Fibroblast of skin of left biceps (primary cell): Measurements from ENCODE around the gene KCNN3.
A peak's percentile ranks its signal among the peaks of the same experiment; 100 is the strongest.

Experiments
- DNase-seq, 2 experiments: peaks; one replicate each; pipeline ENCODE4 v3.0.0-alpha.2; 2013; ENCODE audit warnings: low read depth in 2 of 2

KCNN3 gene

GRCh38 chr1:154749078-154749760 is 120.9 kb downstream of the KCNN3 start:
- no peak for DNase-seq

GRCh38 chr1:154748405-154748775 is 121.7 kb downstream of the KCNN3 start:
- DNase-seq = no peak

GRCh38 chr1:154747740-154748404 is 122.2 kb downstream of the KCNN3 start:
- DNase-seq = no peak

GRCh38 chr1:154747380-154747739 is 122.7 kb downstream of the KCNN3 start:
- DNase-seq = no peak

GRCh38 chr1:154746622-154747299 is 123.3 kb downstream of the KCNN3 start:
- no peak for DNase-seq

GRCh38 chr1:154745750-154746425 is 124.2 kb downstream of the KCNN3 start:
- no peak for DNase-seq

- DNase-seq = no peak
These were observed 124.8 kb downstream of the KCNN3 start for GRCh38 chr1:154745286-154745731.

GRCh38 chr1:154744352-154745035 is 125.6 kb downstream of the KCNN3 start:
- no peak for DNase-seq

GRCh38 chr1:154743526-154744036 is 126.5 kb downstream of the KCNN3 start:
- no peak for DNase-seq

GRCh38 chr1:154742606-154743005 is 127.5 kb downstream of the KCNN3 start:
- DNase-seq = no peak

- DNase-seq = no peak
These were observed 128.2 kb downstream of the KCNN3 start for GRCh38 chr1:154741741-154742495.

- no peak for DNase-seq
These were observed 128.8 kb downstream of the KCNN3 start for GRCh38 chr1:154741327-154741726.

- no peak for DNase-seq
These were observed 130.4 kb downstream of the KCNN3 start for GRCh38 chr1:154739654-154740053.

- no peak for DNase-seq
These were observed 133.2 kb downstream of the KCNN3 start for GRCh38 chr1:154736841-154737240.

- DNase-seq = no peak
These were observed 134.3 kb downstream of the KCNN3 start for GRCh38 chr1:154735804-154736168.

- DNase-seq = no peak
These were observed 134.8 kb downstream of the KCNN3 start for GRCh38 chr1:154735061-154735803.

GRCh38 chr1:154733621-154734020 is 136.5 kb downstream of the KCNN3 start:
- no peak for DNase-seq

- peak in 1 of 2 experiments; percentile 22 for DNase-seq
These were observed 139.0 kb downstream of the KCNN3 start for GRCh38 chr1:154730986-154731489.

- no peak for DNase-seq
These were observed 139.8 kb downstream of the KCNN3 start for GRCh38 chr1:154730259-154730658.

GRCh38 chr1:154729577-154729976 is 140.5 kb downstream of the KCNN3 start:
- DNase-seq = no peak
